Measurements from ENCODE around the gene SLC30A7.
"Not testable (repeated sequence)": the region's sequence is repeated elsewhere in the genome, so short reads cannot be mapped to it uniquely, and the experiment has no call there.

SLC30A7 gene

GRCh38 chr1:100895540-100896480 is at the start of gene SLC30A7:
TSS of gene SLC30A7 (plus strand) at chr1:100896090. CDS start at chr1:100896263, 173 bp downstream.
- H3K9ac ChIP-seq (ENCODE audit: low read length) = peak within 1 kb of the TSS; percentile 88
- H3K4me3 ChIP-seq (ENCODE audit: low read depth, low read length) = peak within 1 kb of the TSS; percentile 95
- H3K4me1 ChIP-seq (ENCODE audit: control insufficient read depth, insufficient read depth, low read length) = peaks cover 3% of the 10 kb centered on the region
- peaks cover 40% of the 10 kb centered on the region for H3K36me3 ChIP-seq (ENCODE audit: control insufficient read depth, insufficient read depth, low read length)
- no peaks in the 10 kb centered on the region for H3K27me3 ChIP-seq (ENCODE audit: control insufficient read depth, insufficient read depth, low read length)
- H3K9me3 ChIP-seq (ENCODE audit: control insufficient read depth, insufficient read depth, low read depth, low read length) = peaks cover 10% of the 10 kb centered on the region
- H3K27ac ChIP-seq (ENCODE audit: low read depth, low read length) = peak within 1 kb of the TSS; percentile 66

GRCh38 chr1:100847361-100848082 is 48.4 kb upstream of the SLC30A7 start:
- H3K27ac ChIP-seq (ENCODE audit: low read depth, low read length) = no peak overlapping the region
- no peak overlapping the region for H3K9ac ChIP-seq (ENCODE audit: low read length)
- H3K4me3 ChIP-seq (ENCODE audit: low read depth, low read length) = no peak overlapping the region
- no peaks in the 10 kb centered on the region; the same call in 1 of the 2 replicates for H3K4me1 ChIP-seq (ENCODE audit: control insufficient read depth, insufficient read depth, low read length)
- peaks cover 3% of the 10 kb centered on the region; the same call in 1 of the 2 replicates for H3K9me3 ChIP-seq (ENCODE audit: control insufficient read depth, insufficient read depth, low read depth, low read length)
- peaks cover 4% of the 10 kb centered on the region; the same call in 1 of the 2 replicates for H3K27me3 ChIP-seq (ENCODE audit: control insufficient read depth, insufficient read depth, low read length)
- no peaks in the 10 kb centered on the region for H3K36me3 ChIP-seq (ENCODE audit: control insufficient read depth, insufficient read depth, low read length)

GRCh38 chr1:100851726-100852125 is 44.2 kb upstream of the SLC30A7 start:
- H3K4me1 ChIP-seq (ENCODE audit: control insufficient read depth, insufficient read depth, low read length) = no peaks in the 10 kb centered on the region; the same call in 1 of the 2 replicates
- no peak overlapping the region for H3K27ac ChIP-seq (ENCODE audit: low read depth, low read length)
- no peaks in the 10 kb centered on the region for H3K9me3 ChIP-seq (ENCODE audit: control insufficient read depth, insufficient read depth, low read depth, low read length)
- H3K4me3 ChIP-seq (ENCODE audit: low read depth, low read length) = no peak overlapping the region
- H3K36me3 ChIP-seq (ENCODE audit: control insufficient read depth, insufficient read depth, low read length) = no peaks in the 10 kb centered on the region
- H3K9ac ChIP-seq (ENCODE audit: low read length) = no peak overlapping the region
- H3K27me3 ChIP-seq (ENCODE audit: control insufficient read depth, insufficient read depth, low read length) = peaks cover 4% of the 10 kb centered on the region; the same call in 1 of the 2 replicates

GRCh38 chr1:100852976-100853375 is 42.9 kb upstream of the SLC30A7 start:
- H3K9me3 ChIP-seq (ENCODE audit: control insufficient read depth, insufficient read depth, low read depth, low read length) = no peaks in the 10 kb centered on the region
- H3K4me3 ChIP-seq (ENCODE audit: low read depth, low read length) = no peak overlapping the region
- no peaks in the 10 kb centered on the region for H3K4me1 ChIP-seq (ENCODE audit: control insufficient read depth, insufficient read depth, low read length)
- H3K36me3 ChIP-seq (ENCODE audit: control insufficient read depth, insufficient read depth, low read length) = no peaks in the 10 kb centered on the region
- H3K9ac ChIP-seq (ENCODE audit: low read length) = no peak overlapping the region
- H3K27ac ChIP-seq (ENCODE audit: low read depth, low read length) = no peak overlapping the region
- peaks cover 4% of the 10 kb centered on the region; the same call in 1 of the 2 replicates for H3K27me3 ChIP-seq (ENCODE audit: control insufficient read depth, insufficient read depth, low read length)

GRCh38 chr1:100855116-100855515 is 40.8 kb upstream of the SLC30A7 start:
- not testable (repeated sequence) for H3K27ac ChIP-seq (ENCODE audit: low read depth, low read length); H3K9ac ChIP-seq (ENCODE audit: low read length); H3K9me3 ChIP-seq (ENCODE audit: control insufficient read depth, insufficient read depth, low read depth, low read length); H3K4me1 ChIP-seq (ENCODE audit: control insufficient read depth, insufficient read depth, low read length); H3K4me3 ChIP-seq (ENCODE audit: low read depth, low read length); H3K36me3 ChIP-seq (ENCODE audit: control insufficient read depth, insufficient read depth, low read length); H3K27me3 ChIP-seq (ENCODE audit: control insufficient read depth, insufficient read depth, low read length)

- peaks cover 8% of the 10 kb centered on the region for H3K4me1 ChIP-seq (ENCODE audit: control insufficient read depth, insufficient read depth, low read length)
- no peaks in the 10 kb centered on the region for H3K27me3 ChIP-seq (ENCODE audit: control insufficient read depth, insufficient read depth, low read length)
- H3K27ac ChIP-seq (ENCODE audit: low read depth, low read length) = no peak overlapping the region
- no peaks in the 10 kb centered on the region for H3K9me3 ChIP-seq (ENCODE audit: control insufficient read depth, insufficient read depth, low read depth, low read length)
- no peak overlapping the region for H3K9ac ChIP-seq (ENCODE audit: low read length)
- no peak overlapping the region for H3K4me3 ChIP-seq (ENCODE audit: low read depth, low read length)
- H3K36me3 ChIP-seq (ENCODE audit: control insufficient read depth, insufficient read depth, low read length) = no peaks in the 10 kb centered on the region
Observed at GRCh38 chr1:100860397-100860991, 35.4 kb upstream of the SLC30A7 start.

GRCh38 chr1:100861379-100861778 is 34.5 kb upstream of the SLC30A7 start:
- Histone ChIP-seq H3K9ac (ENCODE audit: low read length) (no peak overlapping the region), H3K4me3 (ENCODE audit: low read depth, low read length) (no peak overlapping the region), H3K4me1 (ENCODE audit: control insufficient read depth, insufficient read depth, low read length) (peaks cover 8% of the 10 kb centered on the region), H3K27ac (ENCODE audit: low read depth, low read length) (no peak overlapping the region), H3K36me3 (ENCODE audit: control insufficient read depth, insufficient read depth, low read length) (no peaks in the 10 kb centered on the region), H3K9me3 (ENCODE audit: control insufficient read depth, insufficient read depth, low read depth, low read length) (no peaks in the 10 kb centered on the region), H3K27me3 (ENCODE audit: control insufficient read depth, insufficient read depth, low read length) (no peaks in the 10 kb centered on the region)

GRCh38 chr1:100862591-100862990 is 33.3 kb upstream of the SLC30A7 start:
- Histone ChIP-seq H3K9me3 (ENCODE audit: control insufficient read depth, insufficient read depth, low read depth, low read length) (no peaks in the 10 kb centered on the region), H3K27ac (ENCODE audit: low read depth, low read length) (no peak overlapping the region), H3K4me1 (ENCODE audit: control insufficient read depth, insufficient read depth, low read length) (peaks cover 8% of the 10 kb centered on the region), H3K9ac (ENCODE audit: low read length) (no peak overlapping the region), H3K4me3 (ENCODE audit: low read depth, low read length) (no peak overlapping the region), H3K36me3 (ENCODE audit: control insufficient read depth, insufficient read depth, low read length) (no peaks in the 10 kb centered on the region), H3K27me3 (ENCODE audit: control insufficient read depth, insufficient read depth, low read length) (no peaks in the 10 kb centered on the region)

- H3K4me1 ChIP-seq (ENCODE audit: control insufficient read depth, insufficient read depth, low read length) = no peaks in the 10 kb centered on the region
- H3K4me3 ChIP-seq (ENCODE audit: low read depth, low read length) = no peak overlapping the region
- H3K36me3 ChIP-seq (ENCODE audit: control insufficient read depth, insufficient read depth, low read length) = no peaks in the 10 kb centered on the region
- H3K9me3 ChIP-seq (ENCODE audit: control insufficient read depth, insufficient read depth, low read depth, low read length) = no peaks in the 10 kb centered on the region
- H3K27me3 ChIP-seq (ENCODE audit: control insufficient read depth, insufficient read depth, low read length) = no peaks in the 10 kb centered on the region
- no peak overlapping the region for H3K27ac ChIP-seq (ENCODE audit: low read depth, low read length)
- H3K9ac ChIP-seq (ENCODE audit: low read length) = no peak overlapping the region
Observed at GRCh38 chr1:100866041-100866900, 29.6 kb upstream of the SLC30A7 start.

GRCh38 chr1:100866901-100867206 is 29.0 kb upstream of the SLC30A7 start:
- Histone ChIP-seq H3K9me3 (ENCODE audit: control insufficient read depth, insufficient read depth, low read depth, low read length) (no peaks in the 10 kb centered on the region), H3K27ac (ENCODE audit: low read depth, low read length) (no peak overlapping the region), H3K27me3 (ENCODE audit: control insufficient read depth, insufficient read depth, low read length) (no peaks in the 10 kb centered on the region), H3K9ac (ENCODE audit: low read length) (no peak overlapping the region), H3K4me1 (ENCODE audit: control insufficient read depth, insufficient read depth, low read length) (no peaks in the 10 kb centered on the region), H3K36me3 (ENCODE audit: control insufficient read depth, insufficient read depth, low read length) (no peaks in the 10 kb centered on the region), H3K4me3 (ENCODE audit: low read depth, low read length) (no peak overlapping the region)

Data from HUES6 (cell line).